ENCODE results near the gene ANK2. TPM values are rescaled to one million over a fixed set of nuclear protein-coding genes. Genes with fewer than 3 reads are reported as not detected.
"Not testable (repeated sequence)": the region's sequence is repeated elsewhere in the genome, so short reads cannot be mapped to it uniquely, and the experiment has no call there.

The ANK2 gene
- total RNA-seq, 1 donor from 2014 or later = 6.5 TPM

DNA sequence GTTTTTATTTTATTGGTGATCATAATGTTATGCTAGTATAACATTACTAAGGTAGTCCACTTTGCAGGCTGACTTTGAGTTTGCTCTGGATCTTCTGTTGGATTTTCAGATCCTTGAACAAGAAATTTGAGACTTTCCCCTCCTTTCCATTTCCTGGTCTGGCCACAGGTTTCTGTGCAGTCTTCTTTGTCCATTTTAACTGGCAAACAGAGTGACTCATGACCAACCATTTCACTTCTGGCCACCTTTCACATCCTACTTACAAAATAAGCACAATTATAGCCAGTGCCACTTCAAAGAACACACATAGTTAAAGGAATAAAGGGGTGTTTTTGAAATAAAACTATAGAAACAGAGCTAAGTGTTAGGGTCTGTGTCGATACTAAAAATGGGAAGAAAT is 8.4 kb downstream of the ANK2 start:
- H3K4me3 ChIP-seq (ENCODE audit: low read depth, low read length) = no peak overlapping the region
- peak; percentile 49 for DNase-seq (ENCODE audit: low read depth)
- TF ChIP-seq, protein P1, sequence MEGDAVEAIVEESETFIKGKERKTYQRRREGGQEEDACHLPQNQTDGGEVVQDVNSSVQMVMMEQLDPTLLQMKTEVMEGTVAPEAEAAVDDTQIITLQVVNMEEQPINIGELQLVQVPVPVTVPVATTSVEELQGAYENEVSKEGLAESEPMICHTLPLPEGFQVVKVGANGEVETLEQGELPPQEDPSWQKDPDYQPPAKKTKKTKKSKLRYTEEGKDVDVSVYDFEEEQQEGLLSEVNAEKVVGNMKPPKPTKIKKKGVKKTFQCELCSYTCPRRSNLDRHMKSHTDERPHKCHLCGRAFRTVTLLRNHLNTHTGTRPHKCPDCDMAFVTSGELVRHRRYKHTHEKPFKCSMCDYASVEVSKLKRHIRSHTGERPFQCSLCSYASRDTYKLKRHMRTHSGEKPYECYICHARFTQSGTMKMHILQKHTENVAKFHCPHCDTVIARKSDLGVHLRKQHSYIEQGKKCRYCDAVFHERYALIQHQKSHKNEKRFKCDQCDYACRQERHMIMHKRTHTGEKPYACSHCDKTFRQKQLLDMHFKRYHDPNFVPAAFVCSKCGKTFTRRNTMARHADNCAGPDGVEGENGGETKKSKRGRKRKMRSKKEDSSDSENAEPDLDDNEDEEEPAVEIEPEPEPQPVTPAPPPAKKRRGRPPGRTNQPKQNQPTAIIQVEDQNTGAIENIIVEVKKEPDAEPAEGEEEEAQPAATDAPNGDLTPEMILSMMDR (conservative IDR thresholded peaks at IDR 0.05; ENCODE audit: low read depth, low read length) = no peak

DNA sequence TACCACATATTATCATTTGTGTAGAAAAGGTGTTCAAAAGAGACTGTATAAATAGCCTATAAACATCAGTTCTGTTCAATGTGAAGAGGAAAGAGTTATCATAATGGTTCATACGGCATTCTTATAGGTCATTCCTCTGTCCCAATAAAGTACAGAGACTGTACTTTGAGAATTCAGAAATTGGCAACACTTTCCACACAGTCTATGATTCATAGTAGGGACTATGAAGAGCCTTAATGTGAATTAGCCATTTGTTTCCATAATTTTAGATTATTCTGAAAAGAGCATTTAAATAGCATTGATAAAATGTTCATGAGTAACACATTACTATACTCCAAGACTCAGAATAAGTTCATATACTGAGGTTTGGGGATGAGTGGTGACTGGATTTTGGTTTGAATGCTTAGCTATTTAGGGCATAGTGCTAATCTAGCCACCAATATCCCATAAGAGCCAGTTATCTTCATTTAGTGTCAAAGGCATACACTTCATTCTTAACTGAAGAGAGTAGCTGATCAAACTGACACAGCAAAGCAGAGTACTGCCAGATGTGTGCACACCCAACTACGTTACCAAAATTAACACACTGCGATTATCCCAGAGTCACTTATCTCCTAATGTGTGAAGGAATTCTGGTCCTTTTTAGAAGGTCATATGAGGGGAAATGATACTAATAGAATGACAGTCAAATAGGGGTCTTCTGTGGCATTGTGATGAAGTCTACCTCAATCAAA is 10.2 kb downstream of the ANK2 start:
- no peak overlapping the region for H3K4me3 ChIP-seq (ENCODE audit: low read depth, low read length)
- TF ChIP-seq, protein P1 (conservative IDR thresholded peaks at IDR 0.05; ENCODE audit: low read depth, low read length) = no peak

DNA sequence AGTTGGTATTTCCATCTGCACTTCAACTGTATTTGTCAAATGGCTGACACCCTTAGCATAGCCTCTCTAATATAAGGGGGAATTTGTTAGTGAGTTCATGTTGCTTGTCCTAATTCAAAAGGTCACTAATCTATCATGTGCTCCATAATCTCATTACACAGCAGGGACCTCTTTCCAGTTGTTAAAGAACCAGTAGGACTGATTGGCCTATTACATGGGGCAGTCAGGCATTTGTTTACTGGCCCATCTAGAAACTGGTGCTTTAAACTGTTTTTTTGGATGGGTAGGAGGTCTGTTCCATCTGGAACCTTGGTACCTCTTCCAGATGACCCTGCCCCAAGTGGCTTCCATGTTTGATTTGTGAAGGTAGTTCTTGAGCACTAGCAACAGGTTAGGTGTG is 11.4 kb downstream of the ANK2 start:
- no peak overlapping the region for H3K4me3 ChIP-seq (ENCODE audit: low read depth, low read length)
- DNase-seq (ENCODE audit: low read depth) = no peak
- TF ChIP-seq, protein P1 (conservative IDR thresholded peaks at IDR 0.05; ENCODE audit: low read depth, low read length) = no peak

More for the DNA sequence above, 10.2 kb downstream of the ANK2 start:
- DNase-seq (ENCODE audit: low read depth) = no peak

DNA sequence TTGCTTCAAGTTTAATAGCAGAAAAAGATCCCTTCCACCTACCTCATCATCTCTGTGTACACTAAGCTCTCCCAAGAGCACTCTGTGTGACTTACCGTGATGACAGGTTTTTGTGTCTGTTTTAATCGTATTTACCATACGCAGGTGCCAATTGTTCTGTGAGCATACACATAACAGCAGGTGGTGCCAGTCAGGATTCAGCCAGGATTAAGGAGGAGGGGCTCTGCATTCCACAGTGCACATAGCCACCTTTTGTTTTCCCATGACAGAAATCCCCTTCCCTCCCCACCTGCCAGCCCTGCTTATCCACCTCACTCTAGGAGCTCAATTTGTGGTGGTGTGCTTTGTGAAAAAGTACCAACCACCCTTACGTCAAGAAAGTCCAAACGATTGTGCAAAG is 14.8 kb downstream of the ANK2 start:
- no peak overlapping the region for H3K4me3 ChIP-seq (ENCODE audit: low read depth, low read length)
- no peak for DNase-seq (ENCODE audit: low read depth)
- TF ChIP-seq, protein P1 (conservative IDR thresholded peaks at IDR 0.05; ENCODE audit: low read depth, low read length) = no peak

DNA sequence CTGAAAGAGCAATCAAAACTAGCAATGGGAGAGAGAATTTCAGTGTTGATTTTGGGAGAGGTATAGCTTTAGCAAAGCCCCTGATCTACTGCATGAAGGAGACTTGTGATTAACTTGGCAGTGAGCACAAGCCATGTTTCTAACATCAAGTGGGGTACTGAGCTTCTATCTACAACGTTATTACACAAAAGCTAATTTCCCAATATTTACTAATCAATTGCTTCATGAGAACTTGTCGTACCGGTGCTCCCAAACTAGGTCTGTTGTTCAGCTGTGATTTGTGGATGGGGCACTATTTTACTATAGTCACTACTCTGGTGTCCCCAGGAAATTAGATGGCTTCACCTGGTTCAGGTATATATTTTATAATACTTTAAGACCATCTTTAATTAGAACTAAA is 16.2 kb downstream of the ANK2 start:
- TF ChIP-seq, protein P1 (conservative IDR thresholded peaks at IDR 0.05; ENCODE audit: low read depth, low read length) = no peak
- no peak for DNase-seq (ENCODE audit: low read depth)
- H3K4me3 ChIP-seq (ENCODE audit: low read depth, low read length) = no peak overlapping the region

DNA sequence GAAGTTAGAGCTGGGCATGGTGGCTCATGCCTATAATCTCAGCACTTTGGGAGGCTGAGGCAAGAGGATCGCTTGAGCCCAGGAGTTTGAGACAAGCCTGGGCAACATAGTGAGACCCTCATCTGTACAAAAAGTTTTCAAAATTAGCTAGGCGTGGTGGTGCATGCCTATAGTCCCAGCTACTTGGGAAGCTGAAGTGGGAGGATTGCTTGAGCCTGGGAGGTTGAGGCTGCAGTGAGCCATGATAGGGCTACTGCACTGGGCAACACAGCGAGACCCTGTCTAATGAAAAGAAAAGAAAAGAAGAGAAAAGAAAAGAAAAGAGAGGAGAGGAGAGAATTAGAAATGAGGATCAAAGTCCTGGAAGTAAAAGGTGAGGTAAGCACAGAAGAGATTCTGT is 19.3 kb downstream of the ANK2 start:
- not testable (repeated sequence) for DNase-seq (ENCODE audit: low read depth); H3K4me3 ChIP-seq (ENCODE audit: low read depth, low read length)

DNA sequence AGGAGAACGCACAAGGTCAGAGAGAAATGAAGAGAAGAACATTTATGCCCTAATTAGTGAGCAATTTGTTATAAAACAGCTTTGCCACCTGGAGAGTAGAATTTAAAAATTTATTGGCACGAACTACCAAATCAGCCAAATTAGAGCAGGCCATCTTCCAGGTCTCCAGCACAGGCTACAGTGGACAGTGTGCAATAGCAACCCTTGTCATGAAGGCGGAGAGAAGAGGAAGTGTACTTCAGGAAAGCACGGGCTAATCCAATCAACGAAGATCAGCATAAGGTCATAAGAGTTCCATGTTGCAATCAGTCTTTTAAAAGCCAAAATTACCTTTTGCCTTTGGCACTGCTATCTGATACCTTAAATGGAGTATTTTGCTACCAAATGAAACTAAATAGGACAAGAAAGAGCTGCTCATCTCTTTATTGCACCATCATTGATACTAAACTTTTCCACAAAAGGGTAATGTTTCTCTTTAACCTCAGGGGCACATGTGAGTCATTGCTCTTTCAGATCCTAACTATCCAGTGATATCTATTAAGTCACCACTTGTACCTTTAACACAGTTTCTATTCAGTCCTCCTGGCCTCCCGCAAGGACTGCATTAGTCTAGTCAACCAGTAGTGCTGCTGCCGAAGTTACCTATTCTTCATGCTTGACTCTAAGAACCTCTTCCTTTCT is 19.9 kb downstream of the ANK2 start:
- TF ChIP-seq, protein P1 (conservative IDR thresholded peaks at IDR 0.05; ENCODE audit: low read depth, low read length) = no peak
- no peak overlapping the region for H3K4me3 ChIP-seq (ENCODE audit: low read depth, low read length)
- peak; percentile 60 for DNase-seq (ENCODE audit: low read depth)

Measured in epithelial cell of proximal tubule (primary cell).